GM12878 (cell line): ENCODE results near the gene FUT7. TPM values are rescaled to one million over a fixed set of nuclear protein-coding genes. Genes with fewer than 3 reads are reported as not detected.

Source experiments
- ATAC-seq: fragments of 200-7000 bp; cut with Tn5 transposase; 3 replicates; pipeline ENCODE4 v1.9.1; 2020; ENCODE audit warnings: mild to moderate bottlenecking, moderate library complexity
- BruUV-seq: library from RNA; stranded (reverse); fragments of 400-500 nt; replicated peaks from 2 replicates; lab custom pipeline; 2021; lab: Mats Ljungman, UMichigan
- CTCF ChIA-PET: fragments of 300-600 bp; sonication (Branson Sonifier 250); formaldehyde crosslinking; extraction: SDS; loops from one replicate; lab custom pipeline; 2021; ENCODE audit warnings: inconsistent platforms; lab: Yijun Ruan, JAX
- POLR2A ChIA-PET: fragments of 350-600 bp; formaldehyde crosslinking; extraction: SDS; loops from one replicate; lab custom pipeline; 2021; ENCODE audit warnings: inconsistent platforms; lab: Charles Lee
- RAD21 ChIA-PET: fragments of 300-600 bp; sonication (Branson Sonifier 250); formaldehyde crosslinking; loops from one replicate; lab custom pipeline; 2023; ENCODE audit warnings: antibody characterized with exemption; ENCODE audit not compliant: unreplicated experiment; lab: Charles Lee
- SMC1A ChIA-PET: fragments of 300-600 bp; sonication (Branson Sonifier 250); formaldehyde crosslinking; loops from one replicate; lab custom pipeline; 2023; ENCODE audit not compliant: unreplicated experiment, uncharacterized antibody; lab: Charles Lee
- DNase-seq: peaks from one replicate; pipeline ENCODE4 v3.0.0-alpha.2; 2011; ENCODE audit warnings: low read depth, low spot score
- FAIRE-seq: peaks from 3 replicates; lab custom pipeline; 2011; peaks lifted over from hg19 to GRCh38; lab: Jason Lieb, UNC
- H2AFZ ChIP-seq: 2 replicates; pipeline ENCODE4 v1.6.0; 2011; ENCODE audit warnings: low read depth, low read length, control low read depth; ENCODE audit not compliant: control insufficient read depth
- H3K27ac ChIP-seq: 2 replicates; pipeline ENCODE4 v1.5.1; 2011; ENCODE audit warnings: control low read depth; ENCODE audit not compliant: control insufficient read depth, insufficient read depth
- H3K27me3 ChIP-seq, 2 experiments: replicated peaks in 1 of 2; 2 replicates each; pipeline versions ENCODE4 v1.6.0 to v1.6.1; 2011; ENCODE audit warnings: low read length in 1 of 2; ENCODE audit not compliant: control insufficient read depth in 2 of 2, insufficient read depth in 2 of 2
- H3K36me3 ChIP-seq, 2 experiments: 2 replicates each; pipeline ENCODE4 v1.5.1; 2011; ENCODE audit warnings: low read length in 1 of 2; ENCODE audit not compliant: control insufficient read depth in 2 of 2, insufficient read depth in 2 of 2
- H3K4me1 ChIP-seq: 2 replicates; pipeline ENCODE4 v1.6.1; 2011; ENCODE audit warnings: mild to moderate bottlenecking, low read length, moderate library complexity, mixed read lengths; ENCODE audit not compliant: control insufficient read depth, insufficient read depth
- H3K4me2 ChIP-seq: 2 replicates; pipeline ENCODE4 v1.6.0; 2011; ENCODE audit warnings: control low read depth; ENCODE audit not compliant: control insufficient read depth, insufficient read depth
- H3K4me3 ChIP-seq: fragments of 200-600 bp; sonication (generic); 2 replicates; pipeline ENCODE4 v1.5.1; 2016
- H3K79me2 ChIP-seq: 2 replicates; pipeline ENCODE4 v1.6.0; 2011; ENCODE audit warnings: low read length; ENCODE audit not compliant: control insufficient read depth, insufficient read depth
- H3K9ac ChIP-seq: 2 replicates; pipeline ENCODE4 v1.8.0; 2011; ENCODE audit warnings: low read length, control low read depth, mixed read lengths; ENCODE audit not compliant: control insufficient read depth, insufficient read depth
- H3K9me3 ChIP-seq: replicated peaks from 3 replicates; pipeline ENCODE4 v1.5.1; 2011; ENCODE audit warnings: mild to moderate bottlenecking, low read length; ENCODE audit not compliant: control insufficient read depth, insufficient read depth
- H4K20me1 ChIP-seq: 2 replicates; pipeline ENCODE4 v1.6.0; 2011; ENCODE audit not compliant: control insufficient read depth, insufficient read depth
- FOS ChIP-seq: IDR thresholded peaks from 3 replicates; pipeline ENCODE4 v1.6.1; 2011; ENCODE audit warnings: borderline replicate concordance; ENCODE audit not compliant: insufficient read length; ENCODE audit errors: extremely low read depth
- JUND ChIP-seq: IDR thresholded peaks from 2 replicates; pipeline ENCODE4 v1.6.1; 2012; ENCODE audit warnings: low read depth, mild to moderate bottlenecking, low read length, improper control_type of control experiment, moderate library complexity
- KAT2A ChIP-seq: conservative IDR thresholded peaks from 2 replicates; pipeline ENCODE4 v1.6.1; 2011; ENCODE audit warnings: low read depth, low read length; ENCODE audit not compliant: control insufficient read depth
- RBBP5 ChIP-seq: fragments of 200-600 bp; sonication (generic); conservative IDR thresholded peaks from 2 replicates; pipeline ENCODE4 v1.6.1; 2016
- TBL1XR1 ChIP-seq: IDR thresholded peaks from 2 replicates; pipeline ENCODE4 v1.6.1; 2012; ENCODE audit warnings: low read depth, low read length, improper control_type of control experiment
- WRNIP1 ChIP-seq: IDR thresholded peaks from 2 replicates; pipeline ENCODE4 v1.6.1; 2011; ENCODE audit warnings: low read depth, low read length, improper control_type of control experiment, borderline replicate concordance
- WGBS: methylation state at CpG from one replicate; pipeline ENCODE4 v1.1.6; 2016; ENCODE audit warnings: low lambda C conversion rate; ENCODE audit not compliant: insufficient replicate concordance, insufficient coverage; ENCODE audit errors: missing lambda C conversion rate; 5-methylcytosine and 5-hydroxymethylcytosine counted together
- in situ Hi-C: fragments of 300-500 bp; cut with MboI; formaldehyde crosslinking; loops from 9 replicates; pipeline ENCODE4 v1.14.3; 2018; ENCODE audit warnings: mixed read lengths
- intact Hi-C: fragments of 100-400 bp; cut with micrococcal nuclease; formaldehyde crosslinking; loops from one replicate; pipeline ENCODE4 v1.14.2; 2022; ENCODE audit not compliant: unreplicated experiment
- polyA plus RNA-seq, 11 experiments: library from polyadenylated mRNA; depleted of rRNA in 4 of 11; unstranded in 6 of 11; stranded (reverse) in 5 of 11; fragments of >200 nt; fragmentation: Nextera tagmentation in 4 of 11; fragmentation: Illumina TruSeq in 1 of 11; extraction: Ambion mirVana in 4 of 11; extraction: Trizol in 1 of 11; gene quantifications; 1 replicate in 1 of 11; 2 replicates in 10 of 11; pipeline versions ENCODE4 v1.2.1 to v1.2.3, GENCODE V29; 2011 to 2016; ENCODE audit warnings: inconsistent platforms in 2 of 11, missing spikeins in 2 of 11, low read depth in 1 of 11
- total RNA-seq, 4 experiments: library from RNA; depleted of rRNA in 3 of 4; stranded (reverse); fragments of >200 nt in 3 of 4; fragmentation: Illumina TruSeq in 1 of 4; extraction: Trizol in 1 of 4; gene quantifications; 2 replicates each; pipeline versions ENCODE4 v1.2.1 to v1.2.3, GENCODE V29; 2013 to 2021
- TF ChIP-seq, protein P1 (sequence below): IDR thresholded peaks from 2 replicates; pipeline ENCODE4 v1.6.1; 2011; ENCODE audit warnings: low read depth, mild to moderate bottlenecking, low read length, moderate library complexity, borderline replicate concordance; ENCODE audit errors: extremely low read depth
- TF ChIP-seq, protein P2 (sequence below): fragments of 450-650 bp; IDR thresholded peaks from 2 replicates; pipeline ENCODE4 v1.6.1; 2017; ENCODE audit warnings: mild to moderate bottlenecking, moderate library complexity
- TF ChIP-seq, protein P3 (sequence below): IDR thresholded peaks from 2 replicates; pipeline ENCODE4 v1.6.1; 2012; ENCODE audit warnings: low read depth, low read length, improper control_type of control experiment
- TF ChIP-seq, protein P4 (sequence below): IDR thresholded peaks from 2 replicates; pipeline ENCODE4 v1.6.1; 2012; ENCODE audit warnings: low read depth, low read length, improper control_type of control experiment
- TF ChIP-seq, protein P5 (sequence below): fragments of 450-650 bp; formaldehyde crosslinking; IDR thresholded peaks from 2 replicates; pipeline ENCODE4 v1.5.0; 2022; ENCODE audit warnings: mild to moderate bottlenecking, missing genetic modification characterization

The FUT7 gene
- total and polyA plus RNA-seq, 10 of the 15 experiments (the other 5 are each of a cell fraction or from before 2014, with no cell fraction given) = 0.04 to 0.62 (median 0.20) TPM; not detected in 2

DNA sequence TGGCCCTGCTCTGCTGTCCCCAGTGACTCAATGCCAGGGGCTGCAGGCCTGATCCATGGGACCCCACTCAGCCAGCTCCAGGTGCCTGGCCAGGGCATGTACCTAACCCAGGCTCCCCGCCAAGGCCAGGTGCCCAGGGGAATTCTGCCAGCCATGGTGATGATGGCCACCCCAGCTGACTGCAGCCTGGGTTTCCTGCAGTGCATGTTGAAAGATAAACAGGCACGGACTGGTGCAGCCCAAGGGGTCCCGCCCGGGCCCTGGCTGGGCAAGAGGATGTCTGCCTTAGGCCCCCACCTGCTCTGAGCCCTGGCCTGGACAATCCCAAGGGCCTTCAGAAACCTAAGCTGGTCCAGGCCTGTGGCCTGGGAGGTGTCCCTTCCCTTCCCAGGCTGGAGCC lies 5.1 kb downstream of the FUT7 start:
- WGBS = 71% methylated on average over 4 of the region's 4 CpGs
- H3K36me3 ChIP-seq = no peaks in the 10 kb centered on the region
- peaks cover 27% of the 10 kb centered on the region for H3K4me1 ChIP-seq
- no peaks in the 10 kb centered on the region for H3K79me2 ChIP-seq
- H3K4me2 ChIP-seq = no peak overlapping the region
- no peaks in the 10 kb centered on the region for H4K20me1 ChIP-seq
- no peak for FAIRE-seq
- POLR2A ChIA-PET = interaction anchor here (0.6 to 1.4 kb wide), 2 partner anchors 9 to 30 kb away, joined by 3 to 4 read pairs; partner anchors contain the start of gene CLIC3
- H3K9ac ChIP-seq = no peak overlapping the region
- H3K27me3 ChIP-seq = peaks cover 0 to 2% of the 10 kb centered on the region in 2 experiments; a peak in 2 of 4 replicates
- H3K27ac ChIP-seq = no peak overlapping the region
- no peak for DNase-seq
- no peak overlapping the region for H2AFZ ChIP-seq
- SMC1A ChIA-PET = interaction anchor here (1.8 kb wide), 1 partner anchor 79 kb away, joined by 6 read pairs; no protein-coding TSS in a partner anchor
- no peaks in the 10 kb centered on the region for H3K9me3 ChIP-seq
- RAD21 ChIA-PET = interaction anchor here (0.9 to 1.0 kb wide), 2 partner anchors 79 to 162 kb away, joined by 3 read pairs; partner anchors contain the start of genes ANAPC2 and SSNA1
- no TSS peak for BruUV-seq
- intact Hi-C loops = no loop called here
- ATAC-seq = no peak
- CTCF ChIA-PET = interaction anchor here (1.1 to 2.9 kb wide), 5 partner anchors 8 to 239 kb away, joined by 4 to 19 read pairs (median 5); partner anchors contain the start of gene AJM1
- H3K4me3 ChIP-seq = no peak overlapping the region
- in situ Hi-C loops = no loop called here
- TF ChIP-seq FOS (no peak), KAT2A (no peak), JUND (no peak), RBBP5 (no peak), TBL1XR1 (no peak), WRNIP1 (no peak)
- TF ChIP-seq, protein P1, sequence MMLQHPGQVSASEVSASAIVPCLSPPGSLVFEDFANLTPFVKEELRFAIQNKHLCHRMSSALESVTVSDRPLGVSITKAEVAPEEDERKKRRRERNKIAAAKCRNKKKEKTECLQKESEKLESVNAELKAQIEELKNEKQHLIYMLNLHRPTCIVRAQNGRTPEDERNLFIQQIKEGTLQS = no peak
- TF ChIP-seq, protein P2, sequence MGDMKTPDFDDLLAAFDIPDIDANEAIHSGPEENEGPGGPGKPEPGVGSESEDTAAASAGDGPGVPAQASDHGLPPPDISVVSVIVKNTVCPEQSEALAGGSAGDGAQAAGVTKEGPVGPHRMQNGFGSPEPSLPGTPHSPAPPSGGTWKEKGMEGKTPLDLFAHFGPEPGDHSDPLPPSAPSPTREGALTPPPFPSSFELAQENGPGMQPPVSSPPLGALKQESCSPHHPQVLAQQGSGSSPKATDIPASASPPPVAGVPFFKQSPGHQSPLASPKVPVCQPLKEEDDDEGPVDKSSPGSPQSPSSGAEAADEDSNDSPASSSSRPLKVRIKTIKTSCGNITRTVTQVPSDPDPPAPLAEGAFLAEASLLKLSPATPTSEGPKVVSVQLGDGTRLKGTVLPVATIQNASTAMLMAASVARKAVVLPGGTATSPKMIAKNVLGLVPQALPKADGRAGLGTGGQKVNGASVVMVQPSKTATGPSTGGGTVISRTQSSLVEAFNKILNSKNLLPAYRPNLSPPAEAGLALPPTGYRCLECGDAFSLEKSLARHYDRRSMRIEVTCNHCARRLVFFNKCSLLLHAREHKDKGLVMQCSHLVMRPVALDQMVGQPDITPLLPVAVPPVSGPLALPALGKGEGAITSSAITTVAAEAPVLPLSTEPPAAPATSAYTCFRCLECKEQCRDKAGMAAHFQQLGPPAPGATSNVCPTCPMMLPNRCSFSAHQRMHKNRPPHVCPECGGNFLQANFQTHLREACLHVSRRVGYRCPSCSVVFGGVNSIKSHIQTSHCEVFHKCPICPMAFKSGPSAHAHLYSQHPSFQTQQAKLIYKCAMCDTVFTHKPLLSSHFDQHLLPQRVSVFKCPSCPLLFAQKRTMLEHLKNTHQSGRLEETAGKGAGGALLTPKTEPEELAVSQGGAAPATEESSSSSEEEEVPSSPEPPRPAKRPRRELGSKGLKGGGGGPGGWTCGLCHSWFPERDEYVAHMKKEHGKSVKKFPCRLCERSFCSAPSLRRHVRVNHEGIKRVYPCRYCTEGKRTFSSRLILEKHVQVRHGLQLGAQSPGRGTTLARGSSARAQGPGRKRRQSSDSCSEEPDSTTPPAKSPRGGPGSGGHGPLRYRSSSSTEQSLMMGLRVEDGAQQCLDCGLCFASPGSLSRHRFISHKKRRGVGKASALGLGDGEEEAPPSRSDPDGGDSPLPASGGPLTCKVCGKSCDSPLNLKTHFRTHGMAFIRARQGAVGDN = no peak
- TF ChIP-seq, protein P3, sequence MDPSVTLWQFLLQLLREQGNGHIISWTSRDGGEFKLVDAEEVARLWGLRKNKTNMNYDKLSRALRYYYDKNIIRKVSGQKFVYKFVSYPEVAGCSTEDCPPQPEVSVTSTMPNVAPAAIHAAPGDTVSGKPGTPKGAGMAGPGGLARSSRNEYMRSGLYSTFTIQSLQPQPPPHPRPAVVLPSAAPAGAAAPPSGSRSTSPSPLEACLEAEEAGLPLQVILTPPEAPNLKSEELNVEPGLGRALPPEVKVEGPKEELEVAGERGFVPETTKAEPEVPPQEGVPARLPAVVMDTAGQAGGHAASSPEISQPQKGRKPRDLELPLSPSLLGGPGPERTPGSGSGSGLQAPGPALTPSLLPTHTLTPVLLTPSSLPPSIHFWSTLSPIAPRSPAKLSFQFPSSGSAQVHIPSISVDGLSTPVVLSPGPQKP = no peak
- TF ChIP-seq, protein P4, sequence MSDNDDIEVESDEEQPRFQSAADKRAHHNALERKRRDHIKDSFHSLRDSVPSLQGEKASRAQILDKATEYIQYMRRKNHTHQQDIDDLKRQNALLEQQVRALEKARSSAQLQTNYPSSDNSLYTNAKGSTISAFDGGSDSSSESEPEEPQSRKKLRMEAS = no peak
- TF ChIP-seq, protein P5, sequence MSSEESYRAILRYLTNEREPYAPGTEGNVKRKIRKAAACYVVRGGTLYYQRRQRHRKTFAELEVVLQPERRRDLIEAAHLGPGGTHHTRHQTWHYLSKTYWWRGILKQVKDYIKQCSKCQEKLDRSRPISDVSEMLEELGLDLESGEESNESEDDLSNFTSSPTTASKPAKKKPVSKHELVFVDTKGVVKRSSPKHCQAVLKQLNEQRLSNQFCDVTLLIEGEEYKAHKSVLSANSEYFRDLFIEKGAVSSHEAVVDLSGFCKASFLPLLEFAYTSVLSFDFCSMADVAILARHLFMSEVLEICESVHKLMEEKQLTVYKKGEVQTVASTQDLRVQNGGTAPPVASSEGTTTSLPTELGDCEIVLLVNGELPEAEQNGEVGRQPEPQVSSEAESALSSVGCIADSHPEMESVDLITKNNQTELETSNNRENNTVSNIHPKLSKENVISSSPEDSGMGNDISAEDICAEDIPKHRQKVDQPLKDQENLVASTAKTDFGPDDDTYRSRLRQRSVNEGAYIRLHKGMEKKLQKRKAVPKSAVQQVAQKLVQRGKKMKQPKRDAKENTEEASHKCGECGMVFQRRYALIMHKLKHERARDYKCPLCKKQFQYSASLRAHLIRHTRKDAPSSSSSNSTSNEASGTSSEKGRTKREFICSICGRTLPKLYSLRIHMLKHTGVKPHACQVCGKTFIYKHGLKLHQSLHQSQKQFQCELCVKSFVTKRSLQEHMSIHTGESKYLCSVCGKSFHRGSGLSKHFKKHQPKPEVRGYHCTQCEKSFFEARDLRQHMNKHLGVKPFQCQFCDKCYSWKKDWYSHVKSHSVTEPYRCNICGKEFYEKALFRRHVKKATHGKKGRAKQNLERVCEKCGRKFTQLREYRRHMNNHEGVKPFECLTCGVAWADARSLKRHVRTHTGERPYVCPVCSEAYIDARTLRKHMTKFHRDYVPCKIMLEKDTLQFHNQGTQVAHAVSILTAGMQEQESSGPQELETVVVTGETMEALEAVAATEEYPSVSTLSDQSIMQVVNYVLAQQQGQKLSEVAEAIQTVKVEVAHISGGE (CRISPR knock-in tag) = no peak
